HG03066 (cell line): ENCODE results near the gene PSMD11.

Experiments used
- ATAC-seq: cut with Tn5 transposase; IDR thresholded peaks from one replicate; pipeline ENCODE4 v1.9.1; 2021; ENCODE audit warnings: low read depth; ENCODE audit not compliant: unreplicated experiment

The PSMD11 gene

DNA sequence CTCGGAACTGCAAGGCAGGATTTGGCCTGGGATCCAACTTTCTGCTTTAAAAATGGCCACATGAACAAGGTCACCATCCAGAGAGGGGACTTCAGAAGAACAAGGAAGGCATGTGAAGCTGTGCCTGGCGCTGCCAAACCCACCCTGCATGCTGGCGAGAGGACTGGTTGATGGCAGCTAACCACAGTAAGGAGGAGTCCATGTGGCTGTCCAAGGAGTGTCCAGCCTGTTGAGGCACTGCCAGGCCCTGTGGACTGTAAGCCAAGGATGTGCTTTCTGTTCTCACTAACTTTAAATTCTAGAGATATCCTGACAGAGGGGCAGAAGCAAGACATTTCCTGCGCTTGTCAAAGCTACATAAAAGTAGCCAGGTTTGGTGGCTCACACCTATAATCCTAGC lies 82.8 kb downstream of the PSMD11 start:
- ATAC-seq, result no peak

DNA sequence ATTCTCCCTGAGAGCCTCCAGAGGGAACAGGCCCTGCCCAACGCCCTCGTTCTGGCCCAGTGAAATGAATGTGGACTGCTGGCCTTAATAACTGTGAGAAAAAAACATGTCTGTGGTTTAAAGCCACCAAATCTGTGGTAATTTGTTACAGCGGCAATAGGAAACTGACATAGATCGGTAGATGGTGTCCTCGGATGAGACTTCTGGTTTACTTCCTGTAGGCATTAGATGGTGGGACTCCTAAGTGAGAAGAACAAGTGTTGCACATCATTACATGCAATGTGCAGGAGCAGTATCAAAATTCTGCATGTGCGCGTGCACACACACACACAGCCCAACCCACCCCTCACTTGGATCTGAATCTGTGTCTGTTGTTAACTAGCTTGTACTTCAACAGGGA lies 84.5 kb downstream of the PSMD11 start:
- ATAC-seq, result no peak

DNA sequence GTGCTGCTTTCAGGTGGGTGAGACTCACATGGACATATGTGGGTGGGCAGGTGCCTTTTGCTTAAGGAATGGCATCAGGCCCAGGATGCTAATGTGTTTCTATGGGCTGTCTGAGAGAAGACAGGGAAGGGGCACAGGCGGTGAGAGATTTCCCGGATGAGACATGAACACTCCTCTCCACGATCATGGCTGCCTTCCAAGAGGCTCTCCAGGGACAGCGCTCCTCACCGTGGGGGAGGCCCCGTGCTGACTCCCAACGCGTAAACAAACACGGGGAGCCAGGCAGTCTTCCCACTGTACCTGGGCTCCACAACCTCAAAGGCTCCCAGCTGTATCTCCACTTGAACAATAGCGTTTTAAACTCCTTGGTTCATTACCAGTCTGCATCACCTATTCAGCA lies 85.3 kb downstream of the PSMD11 start:
- ATAC-seq, result no peak
